Lower lobe of right lung (tissue), 2 donors: ENCODE measurements around the gene NOX5. TPM values are rescaled to one million over a fixed set of nuclear protein-coding genes. Genes with fewer than 3 reads are reported as not detected.

Source experiments
- ATAC-seq, 2 donors: fragments of 200-7000 bp; cut with Tn5 transposase; one replicate each; pipeline ENCODE4 v1.9.1; 2020 to 2022; ENCODE audit warnings: mild to moderate bottlenecking in 2 of 2, moderate library complexity in 2 of 2
- DNase-seq: peaks from one replicate; pipeline ENCODE4 v3.0.0-alpha.2; 2020
- H3K27ac ChIP-seq: fragments of 200-600 bp; one replicate; pipeline ENCODE4 v1.8.0; 2022
- H3K27me3 ChIP-seq: fragments of 200-600 bp; one replicate; pipeline ENCODE4 v1.8.0; 2022; ENCODE audit warnings: low read depth
- H3K36me3 ChIP-seq: fragments of 200-600 bp; one replicate; pipeline ENCODE4 v1.8.0; 2022; ENCODE audit warnings: mild to moderate bottlenecking
- H3K4me1 ChIP-seq: fragments of 200-600 bp; one replicate; pipeline ENCODE4 v1.8.0; 2022
- H3K4me3 ChIP-seq: fragments of 200-600 bp; one replicate; pipeline ENCODE4 v1.8.0; 2022; ENCODE audit warnings: mild to moderate bottlenecking
- H3K9me3 ChIP-seq: fragments of 200-600 bp; one replicate; pipeline ENCODE4 v1.8.0; 2022
- CTCF ChIP-seq: fragments of 200-600 bp; IDR thresholded peaks from one replicate; pipeline ENCODE4 v1.8.0; 2022; ENCODE audit warnings: antibody characterized with exemption, mild to moderate bottlenecking
- intact Hi-C: fragments of 100-400 bp; cut with DNase I; formaldehyde crosslinking; loops from one replicate; pipeline ENCODE4 v1.11.0; 2022
- total RNA-seq: library from RNA; stranded (reverse); fragmentation: NEBNext Ultra II Directional; extraction: Animal tissue kit (Norgen Biotek cat#: 25700); gene quantifications from one replicate; pipeline ENCODE4 v1.2.1, GENCODE V29; 2021
- donor health status: DM: no; HTN: yes; CAD: no; lungs with severe emphysema.

The NOX5 gene
- total RNA-seq, 1 donor from 2014 or later: not detected

GRCh38 chr15:69087366-69087976 lies 73.0 kb downstream of the NOX5 start:
- no peak for ATAC-seq
- H3K27ac ChIP-seq: no peak overlapping the region
- H3K9me3 ChIP-seq: no peaks in the 10 kb centered on the region
- H3K4me1 ChIP-seq: peaks cover 12% of the 10 kb centered on the region
- intact Hi-C loops: no loop called here
- no peak for DNase-seq
- H3K27me3 ChIP-seq: no peaks in the 10 kb centered on the region
- no peak for TF ChIP-seq CTCF
- no peak overlapping the region for H3K4me3 ChIP-seq
- H3K36me3 ChIP-seq: no peaks in the 10 kb centered on the region

- H3K36me3 ChIP-seq: no peaks in the 10 kb centered on the region
- H3K27ac ChIP-seq: no peak overlapping the region
- ATAC-seq (no peak), DNase-seq (no peak)
- no peak overlapping the region for H3K4me3 ChIP-seq
- no peaks in the 10 kb centered on the region for H3K27me3 ChIP-seq
- intact Hi-C loops: no loop called here
- no peak for TF ChIP-seq CTCF
- peaks cover 4% of the 10 kb centered on the region for H3K4me1 ChIP-seq
- no peaks in the 10 kb centered on the region for H3K9me3 ChIP-seq
Measured at GRCh38 chr15:69088300-69088965, 73.9 kb downstream of the NOX5 start.

GRCh38 chr15:69089258-69089657 lies 74.8 kb downstream of the NOX5 start:
- no peak for TF ChIP-seq CTCF
- Histone ChIP-seq H3K9me3 (no peaks in the 10 kb centered on the region), H3K4me3 (no peak overlapping the region), H3K4me1 (no peaks in the 10 kb centered on the region), H3K27ac (no peak overlapping the region), H3K27me3 (no peaks in the 10 kb centered on the region), H3K36me3 (no peaks in the 10 kb centered on the region)
- DNase-seq (no peak), ATAC-seq (no peak)
- intact Hi-C loops: no loop called here

GRCh38 chr15:69090197-69090948 lies 75.9 kb downstream of the NOX5 start:
- ATAC-seq: no peak
- DNase-seq: no peak
- H3K9me3 ChIP-seq: no peaks in the 10 kb centered on the region

DNA sequence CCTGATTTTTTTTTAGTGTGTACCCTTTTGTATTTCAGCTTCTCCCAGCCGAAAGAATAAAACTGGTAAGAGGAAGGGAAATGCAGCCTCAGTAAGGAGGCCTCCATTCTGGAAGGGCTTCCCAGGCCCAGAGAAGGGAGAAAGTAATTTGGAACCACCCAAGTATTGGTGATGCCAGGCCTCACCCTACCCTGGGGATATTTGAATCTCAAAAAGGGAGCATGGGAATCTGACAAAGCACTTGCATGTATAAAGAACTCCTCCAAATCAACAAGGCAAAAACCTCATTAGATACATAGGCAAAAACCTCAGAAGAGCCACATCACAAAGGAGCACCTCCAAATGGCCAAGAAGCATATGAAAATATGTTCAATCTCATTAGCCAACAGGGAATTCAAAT lies 77.2 kb downstream of the NOX5 start:
- no peak overlapping the region for H3K4me3 ChIP-seq
- no peaks in the 10 kb centered on the region for H3K36me3 ChIP-seq
- peaks cover 6% of the 10 kb centered on the region for H3K4me1 ChIP-seq
- intact Hi-C loops: no loop called here
- ATAC-seq (no peak), DNase-seq (no peak)
- TF ChIP-seq CTCF: no peak
- H3K27me3 ChIP-seq: no peaks in the 10 kb centered on the region
- no peak overlapping the region for H3K27ac ChIP-seq
- H3K9me3 ChIP-seq: no peaks in the 10 kb centered on the region

More at GRCh38 chr15:69090197-69090948, 75.9 kb downstream of the NOX5 start:
- no peak overlapping the region for H3K4me3 ChIP-seq
- intact Hi-C loops: no loop called here
- H3K36me3 ChIP-seq: no peaks in the 10 kb centered on the region
- H3K27ac ChIP-seq: no peak overlapping the region
- H3K4me1 ChIP-seq: no peaks in the 10 kb centered on the region
- no peaks in the 10 kb centered on the region for H3K27me3 ChIP-seq
- TF ChIP-seq CTCF: no peak
